ENCODE results near the gene FGD3.

DNA sequence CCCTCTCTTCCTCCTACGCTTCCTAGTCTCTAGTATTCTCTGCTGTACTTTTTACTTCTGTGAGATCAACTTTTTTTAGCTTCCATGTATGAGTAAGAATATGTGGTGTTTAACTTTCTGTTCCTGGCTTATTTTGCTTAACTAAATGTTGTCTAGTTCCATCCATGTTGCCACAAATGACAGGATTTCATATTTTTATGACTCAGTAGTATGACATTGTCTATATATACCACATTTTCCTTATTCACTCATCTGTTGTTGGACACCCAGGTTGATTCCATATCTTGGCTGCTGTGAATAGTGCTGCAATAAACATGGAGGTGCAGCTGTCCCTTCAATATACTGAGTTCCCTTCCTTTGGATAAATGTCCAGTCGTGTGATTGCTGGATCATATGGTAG lies 34.8 kb downstream of the FGD3 start:
- TF ChIP-seq CTCF (IDR thresholded peaks at IDR 0.05; ENCODE audit: poor library complexity) (no peak), EZH2 (IDR thresholded peaks at IDR 0.05; ENCODE audit: borderline replicate concordance) (no peak)
